H1 (cell line): Measurements from ENCODE around the gene RABEP1. TPM values are rescaled to one million over a fixed set of nuclear protein-coding genes. Genes with fewer than 3 reads are reported as not detected.

Experiments used
- CTCF ChIA-PET: fragments of 300-600 bp; sonication (Branson Sonifier 250); formaldehyde crosslinking; loops from one replicate; lab custom pipeline; 2021; ENCODE audit not compliant: partially characterized antibody; lab: Charles Lee
- POLR2A ChIA-PET: fragments of 300-600 bp; sonication (Branson Sonifier 250); formaldehyde crosslinking; loops from one replicate; lab custom pipeline; 2021; ENCODE audit warnings: inconsistent platforms; ENCODE audit not compliant: partially characterized antibody; lab: Charles Lee
- DNase-seq, 2 experiments: peaks; one replicate each; pipeline versions ENCODE4 v3.0.0 to v3.0.0-alpha.2; 2010 to 2022; ENCODE audit warnings: low spot score in 2 of 2, low read depth in 1 of 2, mixed read lengths in 1 of 2
- FAIRE-seq: peaks from 2 replicates; lab custom pipeline; 2011; peaks lifted over from hg19 to GRCh38; lab: Jason Lieb, UNC
- H2AFZ ChIP-seq: 2 replicates; pipeline ENCODE4 v1.8.1; 2012; ENCODE audit warnings: low read length, inconsistent platforms
- H2AK5ac ChIP-seq: 2 replicates; pipeline ENCODE4 v1.6.1; 2013; ENCODE audit warnings: low read depth, low read length
- H2BK120ac ChIP-seq: replicated peaks from 2 replicates; pipeline ENCODE3; 2013; ENCODE audit warnings: low read depth, low read length, inconsistent platforms
- H2BK12ac ChIP-seq: 2 replicates; pipeline ENCODE4 v1.6.1; 2013; ENCODE audit warnings: low read depth, low read length
- H2BK15ac ChIP-seq: 2 replicates; pipeline ENCODE4 v1.6.1; 2013; ENCODE audit warnings: low read length
- H2BK20ac ChIP-seq: 2 replicates; pipeline ENCODE4 v1.6.1; 2013; ENCODE audit warnings: low read length
- H2BK5ac ChIP-seq: 2 replicates; pipeline ENCODE4 v1.6.1; 2013; ENCODE audit warnings: low read depth, low read length
- H3K14ac ChIP-seq: 2 replicates; pipeline ENCODE4 v1.6.1; 2013; ENCODE audit warnings: inconsistent platforms; ENCODE audit not compliant: insufficient read length
- H3K18ac ChIP-seq: 2 replicates; pipeline ENCODE4 v1.6.1; 2013; ENCODE audit warnings: low read length; ENCODE audit errors: extremely low read depth
- H3K23ac ChIP-seq: 2 replicates; pipeline ENCODE4 v1.6.1; 2013; ENCODE audit warnings: inconsistent platforms; ENCODE audit not compliant: insufficient read length
- H3K23me2 ChIP-seq: 2 replicates; pipeline ENCODE4 v1.6.1; 2013; ENCODE audit warnings: low read depth, low read length
- H3K27ac ChIP-seq: 2 replicates; pipeline ENCODE4 v1.6.1; 2011; ENCODE audit warnings: low read depth, low read length, inconsistent platforms
- H3K27me3 ChIP-seq, 4 experiments: replicated peaks in 1 of 4; 1 replicate in 1 of 4; 2 replicates in 3 of 4; pipeline versions ENCODE4 v1.6.1 to v1.8.1; 2011 to 2013; ENCODE audit warnings: low read length in 3 of 4, mild to moderate bottlenecking in 3 of 4, inconsistent platforms in 2 of 4, mixed read lengths in 2 of 4, moderate library complexity in 1 of 4; ENCODE audit not compliant: control insufficient read depth in 3 of 4, insufficient read depth in 3 of 4; ENCODE audit errors: extremely low read depth in 1 of 4
- H3K36me3 ChIP-seq, 4 experiments: 2 replicates each; pipeline versions ENCODE4 v1.6.1 to v1.8.1; 2011 to 2013; ENCODE audit warnings: mild to moderate bottlenecking in 4 of 4, low read length in 3 of 4, moderate library complexity in 2 of 4, control low read depth in 1 of 4, inconsistent platforms in 1 of 4; ENCODE audit not compliant: insufficient read depth in 4 of 4, control insufficient read depth in 2 of 4
- H3K4ac ChIP-seq: replicated peaks from 2 replicates; pipeline ENCODE3; 2013; ENCODE audit warnings: low read length, low read depth, mixed read lengths, inconsistent platforms; ENCODE audit not compliant: insufficient read length
- H3K4me1 ChIP-seq, 4 experiments: replicated peaks in 1 of 4; 1 replicate in 1 of 4; 2 replicates in 3 of 4; pipeline versions ENCODE4 v1.6.1 to v1.8.1; 2011 to 2013; ENCODE audit warnings: low read length in 3 of 4, inconsistent platforms in 2 of 4, mixed read lengths in 1 of 4; ENCODE audit not compliant: insufficient read depth in 4 of 4, control insufficient read depth in 3 of 4
- H3K4me2 ChIP-seq, 2 experiments: 2 replicates each; pipeline versions ENCODE4 v1.6.1 to v1.8.1; 2011 to 2013; ENCODE audit warnings: low read depth in 2 of 2, low read length in 2 of 2, control low read depth in 1 of 2, inconsistent platforms in 1 of 2, mild to moderate bottlenecking in 1 of 2; ENCODE audit not compliant: insufficient read depth in 1 of 2
- H3K4me3 ChIP-seq, 4 experiments: fragments of 200-600, 300-600 bp in 1 of 4; sonication (generic), shearing (Covaris generic), sonication (Bioruptor Twin) in 1 of 4; 2 replicates each; pipeline versions ENCODE4 v1.5.1 to v1.8.1; 2011 to 2016; ENCODE audit warnings: low read length in 4 of 4, low read depth in 3 of 4, control low read depth in 2 of 4, inconsistent platforms in 2 of 4, mild to moderate bottlenecking in 2 of 4, mixed read lengths in 1 of 4, moderate library complexity in 1 of 4; ENCODE audit not compliant: insufficient read depth in 2 of 4; ENCODE audit errors: extremely low read depth in 1 of 4
- H3K56ac ChIP-seq: replicated peaks from 2 replicates; pipeline ENCODE3; 2013; ENCODE audit warnings: low read depth, mild to moderate bottlenecking, mixed read lengths, low read length, inconsistent platforms; ENCODE audit not compliant: insufficient read length
- H3K79me1 ChIP-seq: 2 replicates; pipeline ENCODE4 v1.6.1; 2013; ENCODE audit warnings: low read depth, low read length, control low read depth
- H3K79me2 ChIP-seq, 2 experiments: 2 replicates each; pipeline versions ENCODE4 v1.6.1 to v1.8.1; 2012 to 2013; ENCODE audit warnings: low read length in 2 of 2, mild to moderate bottlenecking in 2 of 2, inconsistent platforms in 1 of 2; ENCODE audit not compliant: insufficient read depth in 2 of 2, control insufficient read depth in 1 of 2
- H3K9ac ChIP-seq, 4 experiments: replicated peaks in 1 of 4; 1 replicate in 1 of 4; 2 replicates in 3 of 4; pipeline versions ENCODE4 v1.6.1 to v1.8.1; 2011 to 2013; ENCODE audit warnings: low read depth in 3 of 4, low read length in 3 of 4, control low read depth in 2 of 4, mild to moderate bottlenecking in 2 of 4, moderate library complexity in 2 of 4, inconsistent platforms in 1 of 4; ENCODE audit errors: extremely low read depth in 1 of 4
- H3K9me3 ChIP-seq, 2 experiments: 2 replicates each; pipeline versions ENCODE4 v1.6.1 to v1.8.1; 2012 to 2013; ENCODE audit warnings: mild to moderate bottlenecking in 2 of 2, moderate library complexity in 2 of 2, control low read depth in 1 of 2, inconsistent platforms in 1 of 2, low read depth in 1 of 2, low read length in 1 of 2, mixed read lengths in 1 of 2; ENCODE audit not compliant: insufficient read depth in 2 of 2
- H4K20me1 ChIP-seq, 2 experiments: replicated peaks in 1 of 2; 2 replicates each; pipeline versions ENCODE3 to v1.8.1; 2011 to 2013; ENCODE audit warnings: inconsistent platforms in 2 of 2, low read length in 2 of 2, mild to moderate bottlenecking in 1 of 2; ENCODE audit not compliant: insufficient read depth in 2 of 2, control insufficient read depth in 1 of 2
- H4K5ac ChIP-seq: 2 replicates; pipeline ENCODE4 v1.6.1; 2013; ENCODE audit warnings: low read length, low read depth, mixed read lengths, inconsistent platforms; ENCODE audit not compliant: insufficient read length
- H4K8ac ChIP-seq: 2 replicates; pipeline ENCODE4 v1.8.0; 2013; ENCODE audit warnings: mild to moderate bottlenecking, moderate library complexity, low read length, inconsistent platforms; ENCODE audit not compliant: insufficient read depth; ENCODE audit errors: extremely low read depth
- H4K91ac ChIP-seq: replicated peaks from 2 replicates; pipeline ENCODE3; 2013; ENCODE audit warnings: low read length, mixed read lengths, inconsistent platforms; ENCODE audit not compliant: insufficient read length
- ATF2 ChIP-seq: IDR thresholded peaks from 2 replicates; pipeline ENCODE4 v1.6.1; 2012; ENCODE audit warnings: low read length, inconsistent platforms
- POLR2AphosphoS5 ChIP-seq: IDR thresholded peaks from 2 replicates; pipeline ENCODE4 v1.6.1; 2011; ENCODE audit warnings: low read depth, low read length
- SAP30 ChIP-seq: fragments of 300-600 bp; sonication (generic); IDR thresholded peaks from 2 replicates; pipeline ENCODE4 v1.7.1; 2012; ENCODE audit warnings: low read length, moderate library complexity, mild to moderate bottlenecking, inconsistent platforms; ENCODE audit not compliant: insufficient read depth, insufficient replicate concordance
- SIN3A ChIP-seq, 2 experiments: IDR thresholded peaks in 1 of 2; conservative IDR thresholded peaks in 1 of 2; 2 replicates each; pipeline ENCODE4 v1.6.1; 2011 to 2012; ENCODE audit warnings: low read length in 2 of 2, improper control_type of control experiment in 1 of 2, low read depth in 1 of 2, mild to moderate bottlenecking in 1 of 2
- WGBS, 2 experiments: shearing (Covaris generic) in 1 of 2; methylation state at CpG; one replicate each; pipeline versions ENCODE4 v1.1.6 to v1.1.7; 2013 to 2015; ENCODE audit warnings: low lambda C conversion rate in 2 of 2, mixed read lengths in 2 of 2, inconsistent platforms in 1 of 2, low coverage in 1 of 2, missing lambda C conversion rate in 1 of 2; ENCODE audit not compliant: insufficient replicate concordance in 2 of 2, insufficient coverage in 1 of 2, insufficient read length in 1 of 2; ENCODE audit errors: extremely low coverage in 1 of 2, missing lambda C conversion rate in 1 of 2; 5-methylcytosine and 5-hydroxymethylcytosine counted together
- polyA plus RNA-seq, 7 experiments: library from polyadenylated mRNA; depleted of rRNA in 3 of 7; stranded (reverse) in 5 of 7; unstranded in 2 of 7; fragments of >200 nt in 5 of 7; fragments of 200-250 nt in 2 of 7; gene quantifications; 1 replicate in 5 of 7; 2 replicates in 1 of 7; 4 replicates in 1 of 7; pipeline versions ENCODE4 v1.2.1 to v1.2.3, GENCODE V29; 2011 to 2013; ENCODE audit warnings: missing spikeins in 2 of 7, mixed read lengths in 2 of 7
- total RNA-seq: library from RNA; stranded (reverse); fragmentation: NEBNext Ultra II Directional; extraction: Animal tissue kit (Norgen Biotek cat#: 25700); gene quantifications from 2 replicates; pipeline ENCODE4 v1.2.1, GENCODE V29; 2021

RABEP1 gene
- total and polyA plus RNA-seq, 2 of the 8 experiments (the other 6 are each of a cell fraction or from before 2014, with no cell fraction given): 8.5 to 52.3 TPM

GRCh38 chr17:5408186-5408585, 126.1 kb downstream of the RABEP1 start:
- Histone ChIP-seq H2BK5ac (no peak overlapping the region), H3K36me3 (peaks cover 44 to 95% (median 80%) of the 10 kb centered on the region in 4 experiments), H2BK12ac (no peak overlapping the region), H3K4me2 (no peak overlapping the region), H3K79me2 (peaks cover 0 to 8% of the 10 kb centered on the region in 2 experiments; a peak in 2 of 4 replicates), H3K14ac (no peak overlapping the region), H3K18ac (no peak overlapping the region), H3K9ac (no peak overlapping the region), H3K27me3 (no peaks in the 10 kb centered on the region), H3K56ac (no peak overlapping the region), H3K9me3 (no peaks in the 10 kb centered on the region), H2AK5ac (no peak overlapping the region), H2AFZ (no peak overlapping the region), H3K27ac (no peak overlapping the region), H4K5ac (no peak overlapping the region), H4K8ac (no peak overlapping the region), H3K23ac (no peak overlapping the region), H3K23me2 (no peaks in the 10 kb centered on the region), H4K91ac (no peak overlapping the region), H2BK20ac (no peak overlapping the region), H4K20me1 (peaks cover 2 to 8% of the 10 kb centered on the region in 2 experiments), H3K4ac (no peak overlapping the region), H3K79me1 (no peaks in the 10 kb centered on the region; the same call in 1 of the 2 replicates), H2BK120ac (no peak overlapping the region), H2BK15ac (no peak overlapping the region), H3K4me3 (no peak overlapping the region), H3K4me1 (no peaks in the 10 kb centered on the region)
- CTCF ChIA-PET: interaction anchor here (0.9 to 1.0 kb wide), 2 partner anchors 25 to 106 kb away, joined by 3 read pairs; no protein-coding TSS in a partner anchor
- FAIRE-seq (no peak), DNase-seq (no peak)
- no peak for TF ChIP-seq ATF2
- no peak for TF ChIP-seq SAP30
- no peak for TF ChIP-seq SIN3A (conservative IDR thresholded peaks at IDR 0.05 in 1 of 2, IDR thresholded peaks at IDR 0.05 in 1 of 2; ENCODE audit: low read depth in 1 of 2, low read length in 2 of 2)
- no peak for TF ChIP-seq POLR2AphosphoS5
- POLR2A ChIA-PET: interaction anchor here (1.1 to 5.8 kb wide), 2 partner anchors 8 to 57 kb away, joined by 3 to 51 read pairs; partner anchors contain the start of genes NUP88 and RPAIN
- WGBS, 2 experiments: 93% methylated on average over 5 of the region's 5 CpGs; no CpG with 5 or more reads in 1 of the 2 experiments
